Measurements from ENCODE around the gene RPS19.

DNA sequence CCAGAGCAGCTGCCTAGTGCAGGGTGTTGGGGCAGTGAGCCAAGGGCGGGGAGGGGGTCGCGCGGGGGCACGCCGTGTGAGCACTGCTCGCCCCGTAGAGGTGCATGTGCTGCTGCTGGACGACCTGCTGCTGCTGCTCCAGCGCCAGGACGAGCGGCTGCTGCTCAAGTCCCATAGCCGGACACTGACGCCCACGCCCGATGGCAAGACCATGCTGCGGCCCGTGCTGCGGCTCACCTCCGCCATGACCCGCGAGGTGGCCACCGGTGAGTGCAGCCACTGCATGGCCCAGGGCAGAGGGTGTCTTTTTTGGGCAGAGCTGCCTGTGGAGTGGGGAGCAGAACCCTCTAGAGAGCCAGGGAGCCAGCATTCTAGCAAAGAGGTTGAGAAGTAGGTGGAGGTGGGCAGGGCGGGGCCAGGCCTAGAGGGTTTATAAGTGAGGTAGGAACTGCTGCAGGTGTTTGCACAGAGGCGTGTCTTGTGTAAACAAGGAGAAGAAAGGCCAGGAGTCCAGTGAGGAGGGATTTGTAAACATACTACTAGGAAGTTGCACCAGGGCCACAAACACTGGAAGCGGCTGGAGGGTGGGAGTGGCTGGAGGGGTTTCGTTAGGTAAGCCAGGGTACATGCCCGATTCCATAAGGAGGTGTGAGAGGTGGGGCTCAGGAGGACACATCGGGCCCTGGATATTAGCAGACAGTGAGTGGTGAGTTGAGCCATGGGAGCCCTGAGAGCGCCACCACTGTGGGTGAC lies 44.2 kb downstream of the RPS19 start:
- TF ChIP-seq EZH2 (IDR thresholded peaks at IDR 0.05; ENCODE audit: insufficient read depth, low read length), result no peak
- TF ChIP-seq, protein P1, sequence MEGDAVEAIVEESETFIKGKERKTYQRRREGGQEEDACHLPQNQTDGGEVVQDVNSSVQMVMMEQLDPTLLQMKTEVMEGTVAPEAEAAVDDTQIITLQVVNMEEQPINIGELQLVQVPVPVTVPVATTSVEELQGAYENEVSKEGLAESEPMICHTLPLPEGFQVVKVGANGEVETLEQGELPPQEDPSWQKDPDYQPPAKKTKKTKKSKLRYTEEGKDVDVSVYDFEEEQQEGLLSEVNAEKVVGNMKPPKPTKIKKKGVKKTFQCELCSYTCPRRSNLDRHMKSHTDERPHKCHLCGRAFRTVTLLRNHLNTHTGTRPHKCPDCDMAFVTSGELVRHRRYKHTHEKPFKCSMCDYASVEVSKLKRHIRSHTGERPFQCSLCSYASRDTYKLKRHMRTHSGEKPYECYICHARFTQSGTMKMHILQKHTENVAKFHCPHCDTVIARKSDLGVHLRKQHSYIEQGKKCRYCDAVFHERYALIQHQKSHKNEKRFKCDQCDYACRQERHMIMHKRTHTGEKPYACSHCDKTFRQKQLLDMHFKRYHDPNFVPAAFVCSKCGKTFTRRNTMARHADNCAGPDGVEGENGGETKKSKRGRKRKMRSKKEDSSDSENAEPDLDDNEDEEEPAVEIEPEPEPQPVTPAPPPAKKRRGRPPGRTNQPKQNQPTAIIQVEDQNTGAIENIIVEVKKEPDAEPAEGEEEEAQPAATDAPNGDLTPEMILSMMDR (IDR thresholded peaks at IDR 0.05; ENCODE audit: insufficient read depth, low read depth, low read length), result no peak

Measured in astrocyte (in vitro differentiated cells and primary cell).